GM18873 (cell line): ENCODE measurements around the gene WNT1.

Experiments used
- ATAC-seq: cut with Tn5 transposase; IDR thresholded peaks from one replicate; pipeline ENCODE4 v1.9.1; 2021; ENCODE audit warnings: mild to moderate bottlenecking, moderate library complexity, moderate number of reproducible peaks; ENCODE audit not compliant: unreplicated experiment, low FRiP score

WNT1 gene

GRCh38 chr12:48960834-48961233, 17.3 kb upstream of the WNT1 start:
- no peak for ATAC-seq

- no peak for ATAC-seq
Measured at GRCh38 chr12:48961331-48961730, 16.8 kb upstream of the WNT1 start.

- no peak for ATAC-seq
Measured at GRCh38 chr12:48961801-48962200, 16.3 kb upstream of the WNT1 start.

- ATAC-seq, result no peak
Measured at GRCh38 chr12:48965298-48965838, 12.8 kb upstream of the WNT1 start.

GRCh38 chr12:48966177-48966895, 11.8 kb upstream of the WNT1 start:
- ATAC-seq, result no peak

- no peak for ATAC-seq
Measured at GRCh38 chr12:48967991-48968390, 10.1 kb upstream of the WNT1 start.

GRCh38 chr12:48968467-48968866, 9.7 kb upstream of the WNT1 start:
- no peak for ATAC-seq

- no peak for ATAC-seq
Measured at GRCh38 chr12:48969160-48969771, 8.9 kb upstream of the WNT1 start.

GRCh38 chr12:48969833-48970701, 8.1 kb upstream of the WNT1 start:
- ATAC-seq, result no peak

GRCh38 chr12:48970702-48971334, 7.3 kb upstream of the WNT1 start:
- ATAC-seq, result no peak

GRCh38 chr12:48972213-48972951, 5.7 kb upstream of the WNT1 start:
- ATAC-seq, result no peak

GRCh38 chr12:48972952-48973483, 5.1 kb upstream of the WNT1 start:
- no peak for ATAC-seq

GRCh38 chr12:48973531-48973930, 4.6 kb upstream of the WNT1 start:
- ATAC-seq, result no peak

- ATAC-seq, result no peak
Measured at GRCh38 chr12:48973941-48974673, 4.0 kb upstream of the WNT1 start.

- ATAC-seq, result no peak
Measured at GRCh38 chr12:48977290-48978281, 536 bp upstream of the WNT1 start.

- ATAC-seq, result no peak
Measured at GRCh38 chr12:48978741-48979601, 849 bp downstream of the WNT1 start.
